Renal cortical epithelial cell (primary cell): Measurements from ENCODE around the gene DHX16. TPM values are rescaled to one million over a fixed set of nuclear protein-coding genes. Genes with fewer than 3 reads are reported as not detected.
A peak's percentile ranks its signal among the peaks of the same experiment; 100 is the strongest.
"Not testable (repeated sequence)": the region's sequence is repeated elsewhere in the genome, so short reads cannot be mapped to it uniquely, and the experiment has no call there.

Experiments
- DNase-seq: peaks from one replicate; pipeline ENCODE4 v3.0.0-alpha.2; 2011; ENCODE audit warnings: low read depth
- total RNA-seq: library from RNA; depleted of rRNA; stranded (reverse); fragments of >200 nt; gene quantifications from 2 replicates; pipeline ENCODE4 v1.2.3, GENCODE V29; 2014

The DHX16 gene
- total RNA-seq, 1 donor from 2014 or later, result 40.2 TPM

- no peak for DNase-seq
These were observed 7.1 kb upstream of the DHX16 start for GRCh38 chr6:30679765-30680535.

- peak; percentile 46 for DNase-seq
These were observed 6.3 kb upstream of the DHX16 start for GRCh38 chr6:30678964-30679726.

- no peak for DNase-seq
These were observed 4.0 kb upstream of the DHX16 start for GRCh38 chr6:30676660-30677285.

- DNase-seq, result no peak
These were observed 1.9 kb downstream of the DHX16 start for GRCh38 chr6:30670760-30671527.

- peak; percentile 49 for DNase-seq
These were observed 6.5 kb downstream of the DHX16 start for GRCh38 chr6:30666300-30666699.

- no peak for DNase-seq
These were observed 7.6 kb downstream of the DHX16 start for GRCh38 chr6:30664994-30665767.

GRCh38 chr6:30657922-30658321 is 14.9 kb downstream of the DHX16 start:
- not testable (repeated sequence) for DNase-seq

- no peak for DNase-seq
These were observed 15.4 kb downstream of the DHX16 start for GRCh38 chr6:30657454-30657853.

- no peak for DNase-seq
These were observed 16.3 kb downstream of the DHX16 start for GRCh38 chr6:30656513-30656912.

- DNase-seq, result no peak
These were observed 17.1 kb downstream of the DHX16 start for GRCh38 chr6:30655743-30656094.

GRCh38 chr6:30654798-30655742 is 17.7 kb downstream of the DHX16 start:
- DNase-seq, result no peak

GRCh38 chr6:30651143-30651542 is 21.7 kb downstream of the DHX16 start:
- DNase-seq, result no peak

GRCh38 chr6:30647242-30648116 is 25.3 kb downstream of the DHX16 start:
- DNase-seq, result peak; percentile 33

GRCh38 chr6:30646450-30647241 is 26.2 kb downstream of the DHX16 start, which contains the start of gene C6orf136:
Gene C6orf136 (plus strand): TSS chr6:30647133. CDS start chr6:30647232, 99 bp downstream.
- DNase-seq, result peak; percentile 85

GRCh38 chr6:30645989-30646388 is 26.8 kb downstream of the DHX16 start:
- no peak for DNase-seq

- DNase-seq, result no peak
These were observed 28.0 kb downstream of the DHX16 start for GRCh38 chr6:30644769-30645168.

GRCh38 chr6:30643656-30644055 is 29.1 kb downstream of the DHX16 start:
- DNase-seq, result no peak

- DNase-seq, result no peak
These were observed 31.8 kb downstream of the DHX16 start for GRCh38 chr6:30641048-30641447.
